VCaP (cell line): ENCODE data around the gene AP1S2.

Experiments
- H3K27ac ChIP-seq: fragments of 450-650 bp; 2 replicates; pipeline ENCODE4 v1.5.1; 2017
- CTCF ChIP-seq: fragments of 450-650 bp; conservative IDR thresholded peaks from 2 replicates; pipeline ENCODE4 v1.5.1; 2017; ENCODE audit warnings: mild to moderate bottlenecking, moderate library complexity

The AP1S2 gene

DNA sequence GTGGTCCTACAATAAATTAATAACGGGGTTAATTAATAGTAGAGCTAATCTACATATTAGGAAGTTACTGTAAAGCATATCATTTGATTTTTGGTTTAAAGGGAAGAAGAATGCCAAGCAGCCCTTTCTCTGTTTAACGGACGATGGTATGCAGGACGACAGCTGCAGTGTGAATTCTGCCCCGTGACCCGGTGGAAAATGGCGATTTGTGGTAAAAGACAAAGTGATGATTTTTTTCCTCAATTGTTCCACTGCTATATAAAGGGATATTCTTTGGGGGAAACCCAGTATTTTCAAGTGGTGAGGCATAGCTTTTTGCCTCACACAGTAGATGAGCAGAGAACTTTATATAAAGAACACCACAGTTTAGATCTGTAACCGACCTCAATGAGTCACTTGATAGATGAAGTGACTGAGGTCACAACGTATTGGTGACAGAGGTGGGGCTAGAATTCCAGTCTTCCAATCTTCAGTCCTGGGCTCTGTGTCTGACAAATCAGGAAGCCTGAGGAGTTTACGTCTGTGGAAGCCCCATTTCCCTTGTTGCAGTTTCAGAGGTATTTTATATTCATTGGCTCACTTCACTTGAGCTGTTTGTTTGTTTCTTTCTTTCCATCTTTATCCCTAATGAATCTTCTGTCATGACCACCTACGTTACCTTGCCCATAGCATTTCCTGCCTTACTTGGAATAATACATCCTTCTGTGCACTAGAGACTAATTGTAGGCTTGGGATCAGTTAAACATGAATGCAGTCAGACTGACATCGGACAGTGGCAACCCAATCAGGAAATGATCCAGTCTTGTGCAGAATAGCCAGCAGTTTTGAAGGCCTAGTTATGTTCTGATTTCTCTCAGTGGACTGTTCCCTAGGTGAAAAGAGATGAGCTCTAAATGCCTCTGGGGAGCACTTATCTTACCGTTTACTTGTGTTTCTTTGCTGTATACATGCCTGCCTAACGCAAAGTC, 34.2 kb downstream of the AP1S2 start:
- TF ChIP-seq CTCF, result no peak
- no peak overlapping the region for H3K27ac ChIP-seq

- TF ChIP-seq CTCF, result no peak
- H3K27ac ChIP-seq, result no peak overlapping the region
Measured at GRCh38 chrX:15816886-15817285, 37.7 kb downstream of the AP1S2 start.

DNA sequence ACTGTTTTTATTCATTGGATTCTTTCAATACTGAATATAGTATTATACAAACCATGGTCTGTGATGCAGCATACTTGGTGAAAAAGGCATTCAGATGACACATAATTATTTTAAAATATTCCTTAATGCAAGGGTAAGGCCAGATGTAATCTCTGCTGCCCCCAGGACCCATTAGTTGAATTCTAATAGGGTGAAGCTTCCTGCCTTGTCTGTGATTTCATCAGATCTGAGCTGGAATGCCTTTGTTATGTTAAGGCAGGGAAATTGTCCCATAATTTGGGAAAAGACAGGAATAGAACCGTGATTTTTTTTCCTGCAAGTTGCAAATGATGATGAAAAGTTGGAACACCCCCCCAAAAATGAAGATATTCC, 38.2 kb downstream of the AP1S2 start:
- TF ChIP-seq CTCF, result no peak; the same call in 1 of the 2 replicates
- H3K27ac ChIP-seq, result no peak overlapping the region

DNA sequence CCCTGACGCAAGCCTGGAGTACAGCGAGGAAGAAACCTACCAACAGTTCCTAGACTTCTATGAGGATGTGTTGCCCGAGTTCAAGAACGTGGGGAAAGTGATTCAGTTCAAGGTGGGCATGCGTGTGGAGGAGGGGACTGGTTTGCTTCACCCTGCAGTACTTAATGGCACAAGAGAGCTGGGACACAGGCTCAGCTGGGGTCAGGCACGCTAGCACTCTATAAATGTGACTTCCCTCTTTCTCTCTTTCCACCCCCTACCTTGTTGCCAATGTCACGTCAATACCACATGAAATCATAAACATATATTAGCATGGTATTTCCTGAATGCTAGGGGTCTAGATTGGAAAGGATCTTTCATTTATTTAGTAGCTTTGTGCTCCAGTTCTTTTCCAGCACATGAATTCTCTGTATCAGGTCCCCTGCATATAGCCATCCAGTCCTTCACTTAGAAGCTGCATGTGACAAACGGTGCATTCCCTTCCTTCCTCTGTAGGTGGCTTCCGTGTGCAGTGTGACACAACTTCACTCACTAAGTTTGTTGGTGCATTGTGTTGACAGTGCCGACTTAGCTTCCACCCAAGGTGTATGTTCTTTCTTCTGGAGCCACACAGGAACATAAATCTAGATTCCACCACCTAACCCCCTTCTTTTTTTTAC, 38.7 kb downstream of the AP1S2 start:
- peak; percentile 61 for TF ChIP-seq CTCF
- H3K27ac ChIP-seq, result no peak overlapping the region

GRCh38 chrX:15814771-15815365, 39.7 kb downstream of the AP1S2 start:
- no peak for TF ChIP-seq CTCF
- H3K27ac ChIP-seq, result no peak overlapping the region

- TF ChIP-seq CTCF, result no peak
- H3K27ac ChIP-seq, result peak overlapping the region; percentile 40; the same call in 1 of the 2 replicates
Measured at GRCh38 chrX:15813416-15813815, 41.2 kb downstream of the AP1S2 start.
